Choroid plexus epithelial cell (primary cell): ENCODE data around the gene TCF4.

Experiments
- DNase-seq: peaks from one replicate; pipeline ENCODE4 v3.0.0-alpha.2; 2010; ENCODE audit warnings: low read depth
- H3K4me3 ChIP-seq: 2 replicates; pipeline ENCODE4 v1.5.1; 2011; ENCODE audit warnings: low read depth, mild to moderate bottlenecking, control low read depth, low read length, moderate library complexity
- TF ChIP-seq, protein P1 (sequence below): conservative IDR thresholded peaks from 2 replicates; pipeline ENCODE4 v1.5.1; 2011; ENCODE audit warnings: low read depth, mild to moderate bottlenecking, control low read depth, inconsistent platforms, low read length, moderate library complexity

Gene TCF4

GRCh38 chr18:55353391-55353790 lies 234.6 kb downstream of the TCF4 start:
- H3K4me3 ChIP-seq: no peak overlapping the region
- TF ChIP-seq, protein P1, sequence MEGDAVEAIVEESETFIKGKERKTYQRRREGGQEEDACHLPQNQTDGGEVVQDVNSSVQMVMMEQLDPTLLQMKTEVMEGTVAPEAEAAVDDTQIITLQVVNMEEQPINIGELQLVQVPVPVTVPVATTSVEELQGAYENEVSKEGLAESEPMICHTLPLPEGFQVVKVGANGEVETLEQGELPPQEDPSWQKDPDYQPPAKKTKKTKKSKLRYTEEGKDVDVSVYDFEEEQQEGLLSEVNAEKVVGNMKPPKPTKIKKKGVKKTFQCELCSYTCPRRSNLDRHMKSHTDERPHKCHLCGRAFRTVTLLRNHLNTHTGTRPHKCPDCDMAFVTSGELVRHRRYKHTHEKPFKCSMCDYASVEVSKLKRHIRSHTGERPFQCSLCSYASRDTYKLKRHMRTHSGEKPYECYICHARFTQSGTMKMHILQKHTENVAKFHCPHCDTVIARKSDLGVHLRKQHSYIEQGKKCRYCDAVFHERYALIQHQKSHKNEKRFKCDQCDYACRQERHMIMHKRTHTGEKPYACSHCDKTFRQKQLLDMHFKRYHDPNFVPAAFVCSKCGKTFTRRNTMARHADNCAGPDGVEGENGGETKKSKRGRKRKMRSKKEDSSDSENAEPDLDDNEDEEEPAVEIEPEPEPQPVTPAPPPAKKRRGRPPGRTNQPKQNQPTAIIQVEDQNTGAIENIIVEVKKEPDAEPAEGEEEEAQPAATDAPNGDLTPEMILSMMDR: no peak
- no peak for DNase-seq

GRCh38 chr18:55351980-55352714 lies 235.8 kb downstream of the TCF4 start:
- H3K4me3 ChIP-seq: no peak overlapping the region
- no peak for DNase-seq
- TF ChIP-seq, protein P1: no peak

GRCh38 chr18:55351241-55351691 lies 236.7 kb downstream of the TCF4 start:
- DNase-seq: no peak
- H3K4me3 ChIP-seq: no peak overlapping the region
- TF ChIP-seq, protein P1: no peak

- no peak overlapping the region for H3K4me3 ChIP-seq
- no peak for DNase-seq
- TF ChIP-seq, protein P1: no peak
Measured at GRCh38 chr18:55349685-55350084, 238.3 kb downstream of the TCF4 start.

GRCh38 chr18:55346961-55347740 lies 240.8 kb downstream of the TCF4 start:
- TF ChIP-seq, protein P1: no peak
- DNase-seq: no peak
- H3K4me3 ChIP-seq: no peak overlapping the region

DNA sequence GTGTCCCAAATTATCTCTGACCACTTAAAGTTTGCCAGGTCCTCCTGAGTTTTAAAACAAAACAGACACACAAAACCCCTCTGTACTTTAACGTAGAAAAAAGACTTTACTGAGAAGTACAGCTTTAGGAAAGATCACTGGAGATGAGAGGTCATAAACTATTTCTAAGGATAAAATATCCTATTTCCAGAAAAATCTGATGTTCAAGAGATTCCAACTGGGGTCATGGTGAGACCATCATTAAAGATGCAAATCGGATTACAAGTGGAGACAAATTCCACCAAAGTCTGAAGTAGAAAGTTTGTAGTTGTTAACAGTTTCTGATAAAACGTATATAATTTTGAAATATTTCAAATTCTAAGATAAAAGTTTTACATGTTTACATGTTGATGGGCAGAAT lies 241.6 kb downstream of the TCF4 start:
- H3K4me3 ChIP-seq: no peak overlapping the region
- TF ChIP-seq, protein P1: no peak
- no peak for DNase-seq
